HG02763 (cell line): ENCODE results near the gene CYSRT1.
"Not testable (repeated sequence)": the region's sequence is repeated elsewhere in the genome, so short reads cannot be mapped to it uniquely, and the experiment has no call there.

Experiments
- ATAC-seq: cut with Tn5 transposase; IDR thresholded peaks from one replicate; pipeline ENCODE4 v1.9.1; 2021; ENCODE audit warnings: mild to moderate bottlenecking, moderate library complexity; ENCODE audit not compliant: unreplicated experiment

CYSRT1 gene

GRCh38 chr9:137247916-137248175, 22.9 kb downstream of the CYSRT1 start:
- ATAC-seq, result no peak

DNA sequence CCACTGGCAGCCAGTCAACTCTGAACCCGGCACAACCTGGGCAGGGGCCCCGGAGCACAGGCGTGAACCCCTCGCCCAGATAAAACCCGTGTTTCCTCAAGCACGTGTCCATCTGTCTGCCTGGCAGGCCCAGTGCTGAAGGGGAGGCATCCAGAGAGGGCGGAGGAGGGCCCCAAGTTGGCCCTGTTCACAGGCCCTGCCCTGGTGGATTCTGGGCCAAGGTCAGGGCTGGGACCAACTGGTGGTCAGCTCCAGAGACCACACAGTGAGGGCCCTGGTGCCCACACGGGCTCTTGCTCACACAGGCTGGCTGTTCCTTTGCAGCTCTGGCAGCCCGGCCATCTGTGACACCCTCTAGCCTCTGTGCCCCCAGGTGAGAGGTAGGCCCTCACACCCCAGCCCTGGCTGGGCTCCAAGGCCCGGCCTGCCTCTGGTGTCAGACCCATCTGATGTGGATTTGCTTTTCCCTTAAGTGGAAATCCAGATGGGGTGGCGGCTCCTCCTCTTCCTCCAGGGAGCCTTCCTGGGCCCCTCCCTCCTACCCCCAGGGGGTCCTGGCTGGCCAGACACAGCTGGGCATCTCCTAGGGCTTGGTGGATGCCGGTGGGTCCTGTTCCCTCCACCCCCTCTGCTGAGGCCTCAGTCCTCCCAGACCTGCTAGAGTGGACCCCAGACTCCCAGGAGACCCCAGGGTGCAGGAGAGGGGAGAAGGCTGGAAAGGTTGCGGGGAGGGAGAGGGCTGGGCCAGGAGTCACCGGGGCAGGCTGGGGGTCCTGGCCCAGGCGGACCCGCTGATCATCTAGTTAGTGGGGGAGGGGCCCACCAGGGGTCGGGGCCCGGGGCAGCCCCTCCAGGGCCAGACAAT, 25.6 kb downstream of the CYSRT1 start:
- no peak for ATAC-seq

- no peak for ATAC-seq
Observed at GRCh38 chr9:137251194-137251461, 26.2 kb downstream of the CYSRT1 start, which contains the start of gene STPG3. Gene STPG3 (plus strand): TSS chr9:137251286. CDS start chr9:137251287, 1 bp downstream.

- ATAC-seq, result no peak
Observed at GRCh38 chr9:137251490-137252268, 26.7 kb downstream of the CYSRT1 start.

GRCh38 chr9:137252555-137253506, 27.9 kb downstream of the CYSRT1 start:
- no peak for ATAC-seq

DNA sequence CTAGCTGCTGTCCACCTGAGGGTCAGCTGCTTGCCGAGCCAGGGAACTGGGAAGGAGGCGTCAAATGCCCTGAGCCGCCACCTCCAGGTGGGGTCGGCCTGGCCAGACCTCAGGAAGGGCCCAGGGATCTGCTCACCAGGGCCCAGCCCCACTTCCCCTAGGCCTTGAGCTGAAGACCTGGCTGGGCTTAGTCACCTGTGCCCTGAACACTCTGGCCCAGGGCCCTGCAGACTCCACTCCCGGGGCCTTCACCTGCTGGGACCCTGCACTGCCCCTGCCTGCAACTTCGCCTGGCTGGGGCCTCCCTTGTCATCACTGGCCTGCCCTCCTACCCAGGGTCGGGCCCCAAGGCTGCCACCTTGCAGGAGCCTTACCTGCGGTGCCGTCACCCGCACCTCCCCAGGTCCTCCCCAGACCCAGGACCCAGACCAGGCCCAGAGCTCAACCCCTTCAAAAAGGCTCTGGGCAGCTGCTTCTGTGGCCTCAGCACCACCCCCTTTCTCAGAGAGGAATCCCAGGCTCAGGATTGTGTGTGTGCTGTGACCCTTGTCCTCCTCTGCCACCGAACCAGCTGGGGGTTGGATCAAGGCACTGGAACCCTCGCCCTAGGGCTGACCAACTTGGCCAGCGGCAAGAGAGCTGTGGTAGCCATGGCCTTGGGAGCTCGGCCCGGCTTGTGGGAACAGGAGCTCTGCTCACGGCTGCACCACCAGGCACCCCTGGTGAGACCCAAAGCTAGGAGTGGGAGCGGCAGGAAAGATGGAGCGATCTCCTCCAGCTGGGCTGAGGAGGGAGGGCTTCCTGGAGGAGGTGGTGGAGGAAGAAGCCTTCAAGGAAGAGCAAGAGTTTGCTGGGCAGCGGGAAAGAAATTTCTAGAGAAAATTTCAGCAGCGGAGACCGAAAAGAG, 29.0 kb downstream of the CYSRT1 start:
- ATAC-seq, result no peak

DNA sequence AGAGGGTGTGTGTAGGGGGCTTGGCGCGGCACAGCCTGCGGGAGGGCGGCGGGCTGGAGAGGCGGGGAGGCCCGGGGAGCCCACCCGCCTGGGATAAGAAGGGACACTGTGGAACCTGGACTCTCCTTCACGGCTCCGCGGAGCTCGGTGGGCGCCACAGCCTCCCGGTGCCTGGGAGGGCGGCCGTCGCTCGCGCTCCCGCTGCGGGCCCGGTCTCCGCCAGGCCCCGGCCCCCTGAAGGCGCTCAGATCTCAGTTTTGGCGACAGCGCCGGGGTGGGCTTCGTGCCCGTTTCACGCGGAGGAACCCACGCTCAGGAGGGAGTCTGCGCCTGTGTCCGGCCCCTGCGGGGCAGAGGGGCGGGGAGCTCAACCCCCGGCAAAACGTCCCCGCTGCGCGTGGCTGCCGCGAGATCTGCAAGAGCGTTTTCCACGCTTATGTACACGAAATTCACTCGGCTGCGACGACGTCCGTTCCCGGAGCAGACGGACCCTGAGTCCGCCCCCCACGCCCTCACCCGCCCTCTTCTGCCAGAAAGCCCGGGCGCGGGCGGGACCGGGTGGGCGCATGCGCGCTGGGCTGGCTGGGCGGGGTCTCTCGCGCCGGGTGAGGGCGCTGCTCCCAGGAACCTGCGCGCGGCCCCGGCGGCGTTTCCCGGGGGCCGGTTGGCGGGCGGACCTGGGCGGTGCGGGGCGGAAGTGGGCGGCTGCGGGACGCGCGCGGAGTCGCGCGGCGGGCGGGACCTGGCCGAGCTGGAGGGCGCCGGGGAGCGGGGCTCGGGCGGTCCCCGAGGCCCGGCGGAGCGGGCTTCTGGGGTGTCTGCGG, 29.9 kb downstream of the CYSRT1 start, which contains the start of gene NELFB:
Gene NELFB, plus strand, starts transcription at position 704 of the 824 bp plus-strand sequence.
- ATAC-seq, result peak; percentile 76

DNA sequence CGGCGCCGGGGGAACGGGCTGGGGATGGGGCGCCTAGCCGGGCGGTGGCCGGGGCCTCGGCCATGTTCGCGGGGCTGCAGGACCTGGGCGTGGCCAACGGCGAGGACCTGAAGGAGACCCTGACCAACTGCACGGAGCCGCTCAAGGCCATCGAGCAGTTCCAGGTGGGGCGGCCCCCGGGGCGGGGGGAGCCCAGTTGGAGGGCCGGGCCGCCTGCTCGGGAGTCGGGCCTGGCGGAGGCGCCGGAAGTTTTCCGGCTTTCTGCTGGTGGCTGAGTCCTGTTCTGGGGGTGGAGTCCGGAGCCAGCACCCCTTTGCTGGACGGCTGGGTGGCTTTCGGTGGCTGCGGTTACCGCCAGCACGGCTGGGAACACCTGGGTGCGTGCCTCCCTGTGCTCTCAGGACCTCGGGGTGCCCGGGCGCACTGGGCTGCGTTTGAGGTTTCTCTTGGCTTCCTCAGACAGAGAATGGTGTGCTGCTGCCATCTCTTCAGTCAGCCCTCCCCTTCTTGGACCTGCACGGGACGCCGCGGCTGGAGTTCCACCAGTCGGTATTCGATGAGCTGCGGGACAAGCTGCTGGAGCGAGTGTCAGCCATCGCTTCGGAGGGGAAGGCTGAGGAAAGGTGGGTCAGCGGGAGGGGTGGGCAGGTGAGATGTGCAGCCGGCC, 30.6 kb downstream of the CYSRT1 start:
- no peak for ATAC-seq

GRCh38 chr9:137256362-137256761, 31.4 kb downstream of the CYSRT1 start:
- no peak for ATAC-seq

GRCh38 chr9:137256856-137257255, 31.9 kb downstream of the CYSRT1 start:
- ATAC-seq, result no peak

DNA sequence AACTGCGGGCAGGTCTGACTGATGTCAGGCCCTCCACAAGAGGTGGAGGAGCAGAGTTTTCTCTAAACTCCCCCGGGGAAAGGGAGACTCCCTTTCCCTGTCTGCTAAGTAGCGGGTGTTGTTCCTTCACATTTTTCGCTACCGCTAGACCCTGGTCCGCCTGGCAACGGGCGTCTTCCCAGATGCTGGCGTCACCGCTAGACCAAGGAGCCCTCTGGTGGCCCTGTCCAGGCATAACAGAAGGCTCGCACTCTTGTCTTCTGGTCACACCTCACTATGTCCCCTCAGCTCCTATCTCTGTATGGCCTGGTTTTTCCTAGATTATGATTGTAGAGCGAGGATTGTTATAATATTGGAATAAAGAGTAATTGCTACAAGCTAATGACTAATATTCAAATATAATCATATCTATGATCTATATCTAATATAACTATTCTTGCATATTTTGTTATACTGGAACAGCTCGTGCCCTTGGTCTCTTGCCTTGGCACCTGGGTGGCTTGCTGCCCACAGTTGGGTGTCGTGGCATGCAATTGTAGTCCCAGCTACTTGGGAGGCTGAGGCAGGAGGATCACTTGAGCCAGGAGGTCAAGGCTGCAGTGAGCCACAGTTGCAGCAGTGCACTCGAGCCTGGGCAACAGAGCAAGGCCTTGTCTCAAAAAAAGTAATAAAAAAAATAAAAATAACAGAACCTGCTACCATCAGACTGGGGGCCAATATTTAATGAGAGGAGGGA, 37.4 kb downstream of the CYSRT1 start:
- ATAC-seq, result not testable (repeated sequence)

GRCh38 chr9:137262909-137263285, 37.9 kb downstream of the CYSRT1 start:
- ATAC-seq, result no peak

DNA sequence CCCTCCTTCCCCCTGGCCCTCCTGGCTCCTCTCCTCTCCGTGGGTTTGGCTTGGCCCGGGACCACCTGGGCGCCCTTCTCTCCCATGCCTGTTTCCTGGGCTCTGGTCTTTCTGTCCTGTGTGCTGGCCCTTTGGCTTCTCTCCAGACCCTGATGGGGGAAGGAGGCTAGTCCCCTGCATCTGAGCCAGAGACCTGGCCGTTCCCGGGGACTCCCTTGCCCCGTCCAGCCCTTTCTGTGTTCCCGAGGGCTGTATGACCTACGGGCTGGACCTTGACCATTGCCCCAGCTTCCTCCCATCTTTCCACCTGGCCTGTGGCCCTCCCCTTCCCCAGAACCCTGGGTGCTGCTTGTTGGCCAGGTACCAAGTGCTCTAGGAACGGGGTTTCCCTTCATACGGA, 38.5 kb downstream of the CYSRT1 start:
- ATAC-seq, result no peak

- ATAC-seq, result no peak
Observed at GRCh38 chr9:137264067-137264466, 39.1 kb downstream of the CYSRT1 start.

DNA sequence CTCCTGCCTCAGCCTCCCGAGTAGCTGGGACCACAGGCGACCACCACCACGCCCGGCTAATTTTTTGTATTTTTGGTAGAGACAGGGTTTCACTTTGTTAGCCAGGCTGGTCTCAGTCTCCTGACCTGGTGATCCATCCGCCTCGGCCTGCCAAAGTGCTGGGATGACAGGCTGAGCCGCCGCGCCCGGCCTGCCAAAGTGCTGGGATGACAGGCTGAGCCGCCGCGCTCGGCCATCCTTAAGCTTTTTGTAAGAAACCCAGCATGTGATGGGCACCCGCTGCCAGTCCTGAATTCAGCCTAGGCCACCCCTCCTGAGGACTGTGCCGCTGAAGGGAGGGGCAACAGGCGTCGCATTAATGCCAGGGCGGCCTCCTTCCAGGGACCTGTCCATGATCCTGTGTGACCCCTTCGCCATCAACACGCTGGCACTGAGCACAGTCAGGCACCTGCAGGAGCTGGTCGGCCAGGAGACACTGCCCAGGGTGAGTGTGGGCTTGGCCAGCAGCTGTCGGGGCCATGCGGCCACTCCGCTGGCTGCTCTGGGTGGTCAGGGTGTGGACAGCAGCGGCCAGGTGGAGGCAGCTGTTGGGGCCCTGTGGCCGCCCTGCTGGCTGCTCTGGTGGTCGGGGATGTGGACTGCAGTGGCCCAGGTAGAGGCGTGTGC, 40.7 kb downstream of the CYSRT1 start:
- ATAC-seq, result no peak

GRCh38 chr9:137266162-137266527, 41.2 kb downstream of the CYSRT1 start:
- no peak for ATAC-seq

DNA sequence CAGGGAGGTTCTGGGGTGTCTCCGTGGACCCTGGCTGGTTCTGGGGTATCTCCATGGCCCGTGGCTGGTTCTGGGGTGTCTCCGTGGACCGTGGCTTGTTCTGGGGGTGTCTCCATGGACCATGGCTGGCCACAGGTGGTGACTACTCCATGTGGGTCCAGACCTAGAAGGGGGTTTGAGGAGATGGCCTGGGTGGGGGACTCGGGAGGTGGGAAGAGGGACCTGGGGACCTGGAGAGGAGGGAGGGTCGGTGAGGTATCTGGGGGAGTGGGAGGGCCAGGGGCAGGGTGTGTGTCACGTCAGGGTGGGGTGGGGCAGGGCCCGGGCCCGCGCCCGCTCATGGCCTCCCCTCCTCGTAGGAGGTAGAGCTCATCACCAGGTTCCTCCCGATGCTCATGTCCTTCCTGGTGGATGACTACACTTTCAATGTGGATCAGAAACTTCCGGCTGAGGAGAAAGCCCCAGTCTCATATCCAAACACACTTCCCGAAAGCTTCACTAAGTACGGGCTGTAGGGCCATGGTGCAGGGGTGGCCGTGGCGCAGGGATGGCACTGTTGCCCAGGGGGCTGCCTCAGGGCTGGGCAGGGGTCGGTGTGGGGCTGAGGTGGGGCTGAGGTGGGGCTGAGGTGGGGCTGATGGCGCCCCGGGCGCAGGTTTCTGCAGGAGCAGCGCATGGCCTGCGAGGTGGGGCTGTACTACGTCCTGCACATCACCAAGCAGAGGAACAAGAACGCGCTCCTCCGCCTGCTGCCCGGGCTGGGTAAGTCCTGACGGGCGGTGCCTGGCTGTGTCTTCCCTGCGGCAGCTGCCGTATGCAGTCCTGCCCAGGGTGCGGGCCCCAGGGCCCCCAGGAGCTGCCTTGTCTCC, 41.8 kb downstream of the CYSRT1 start:
- ATAC-seq, result no peak
